GM19467 (cell line): ENCODE results near the gene SLC2A13.
"Not testable (repeated sequence)": the region's sequence is repeated elsewhere in the genome, so short reads cannot be mapped to it uniquely, and the experiment has no call there.

Experiments used
- ATAC-seq: cut with Tn5 transposase; IDR thresholded peaks from one replicate; pipeline ENCODE4 v1.9.1; 2021; ENCODE audit warnings: mild to moderate bottlenecking, moderate library complexity; ENCODE audit not compliant: unreplicated experiment

SLC2A13 gene

GRCh38 chr12:39777465-39777864, 328.4 kb downstream of the SLC2A13 start:
- no peak for ATAC-seq

DNA sequence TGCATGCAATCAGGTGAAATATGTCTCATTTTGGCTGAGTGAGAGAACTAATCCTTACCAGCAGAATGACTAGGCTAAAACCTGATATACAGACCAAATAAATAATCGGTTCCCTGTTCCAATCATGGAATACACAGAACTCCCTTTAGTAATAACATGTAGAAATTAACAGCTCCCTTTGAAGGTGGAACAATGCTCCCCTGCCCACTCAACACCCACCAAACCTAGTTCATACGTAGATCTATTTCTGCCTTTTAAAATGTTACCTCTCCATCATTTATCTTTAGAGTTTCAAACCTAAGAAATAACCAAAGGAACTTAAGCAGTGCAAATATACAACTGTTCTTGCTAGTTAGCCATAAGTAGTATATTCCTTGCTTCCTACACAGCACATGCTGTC, 332.6 kb downstream of the SLC2A13 start:
- ATAC-seq = no peak

DNA sequence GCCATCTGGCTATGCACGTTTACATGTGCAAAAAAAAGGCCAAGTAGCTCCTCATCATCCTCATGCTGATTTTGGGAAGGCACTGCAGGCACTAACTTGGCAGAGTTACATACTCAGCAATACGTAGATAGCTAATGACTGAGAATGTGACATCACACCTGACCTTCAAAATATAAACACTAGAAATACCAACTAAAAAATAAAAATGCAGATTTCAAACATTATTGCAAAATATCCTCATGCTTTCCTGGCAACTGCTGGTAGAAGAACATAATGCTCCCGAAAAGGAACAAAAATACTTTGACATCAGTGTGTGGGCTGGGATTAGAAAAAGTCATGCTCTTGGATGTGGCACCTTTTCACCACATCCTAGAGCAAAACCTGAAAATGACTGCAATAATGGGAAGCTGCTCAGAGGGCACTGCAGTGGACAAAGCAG, 333.0 kb downstream of the SLC2A13 start:
- no peak for ATAC-seq

DNA sequence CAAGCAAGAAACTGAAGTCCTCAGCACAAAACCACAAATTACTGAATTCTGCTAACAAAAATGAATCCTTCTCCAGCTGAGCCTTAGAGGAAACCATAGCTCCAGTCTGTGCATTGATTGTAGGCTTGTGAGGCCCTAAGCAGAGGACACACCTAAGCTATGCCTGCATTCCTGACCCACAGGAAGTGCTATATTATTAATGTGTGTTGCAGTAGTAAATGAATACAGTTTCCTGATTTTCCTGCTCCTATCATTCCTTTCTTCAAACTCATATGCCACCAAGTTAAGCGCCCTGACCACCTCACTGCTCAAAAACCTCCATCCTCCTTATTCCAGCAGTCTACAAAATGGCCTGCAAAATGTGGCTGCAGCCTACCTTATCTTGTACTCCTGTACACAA, 334.4 kb downstream of the SLC2A13 start:
- ATAC-seq = no peak

DNA sequence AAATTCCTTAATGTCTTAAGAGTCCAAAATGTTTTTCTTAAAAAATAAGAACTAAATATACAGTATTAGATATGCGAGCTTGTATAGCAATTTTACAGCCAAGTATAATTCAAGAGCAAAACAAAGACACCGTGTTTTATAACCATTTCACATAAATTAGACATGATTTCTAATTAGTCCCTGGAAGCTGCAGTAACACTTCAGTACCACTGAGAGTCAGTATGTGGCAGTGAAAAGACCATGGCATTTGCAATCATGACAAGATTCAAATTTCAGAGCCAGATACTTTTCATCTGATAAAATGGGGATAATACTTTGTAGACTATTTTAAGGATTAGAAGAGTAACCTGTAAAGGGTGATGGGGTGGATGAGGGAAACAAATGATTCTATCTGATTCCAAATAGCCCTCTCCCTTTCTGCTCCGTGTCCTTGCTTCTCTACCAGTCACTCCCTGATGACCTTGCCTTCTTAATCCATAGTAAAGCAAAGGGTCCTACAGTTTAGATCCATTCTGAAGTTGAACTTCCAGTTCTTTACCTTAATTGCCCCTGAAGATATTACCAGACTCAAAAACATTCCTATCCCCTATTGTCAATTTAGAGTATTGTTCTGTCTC, 340.8 kb downstream of the SLC2A13 start:
- ATAC-seq = peak; percentile 59

DNA sequence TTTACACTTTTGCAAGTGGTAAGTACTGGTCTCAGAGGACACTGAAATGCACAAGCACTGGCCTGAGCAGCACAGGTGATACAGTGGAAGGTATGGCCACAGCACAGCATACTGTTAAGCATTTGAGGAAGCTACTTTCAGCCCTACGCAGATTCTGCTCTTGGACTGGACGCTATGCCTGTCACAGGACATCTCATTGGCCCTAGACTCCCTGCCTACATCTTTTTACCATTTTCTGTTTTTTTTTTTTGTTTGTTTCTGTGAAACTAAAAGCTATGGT, 342.1 kb downstream of the SLC2A13 start:
- ATAC-seq = no peak

DNA sequence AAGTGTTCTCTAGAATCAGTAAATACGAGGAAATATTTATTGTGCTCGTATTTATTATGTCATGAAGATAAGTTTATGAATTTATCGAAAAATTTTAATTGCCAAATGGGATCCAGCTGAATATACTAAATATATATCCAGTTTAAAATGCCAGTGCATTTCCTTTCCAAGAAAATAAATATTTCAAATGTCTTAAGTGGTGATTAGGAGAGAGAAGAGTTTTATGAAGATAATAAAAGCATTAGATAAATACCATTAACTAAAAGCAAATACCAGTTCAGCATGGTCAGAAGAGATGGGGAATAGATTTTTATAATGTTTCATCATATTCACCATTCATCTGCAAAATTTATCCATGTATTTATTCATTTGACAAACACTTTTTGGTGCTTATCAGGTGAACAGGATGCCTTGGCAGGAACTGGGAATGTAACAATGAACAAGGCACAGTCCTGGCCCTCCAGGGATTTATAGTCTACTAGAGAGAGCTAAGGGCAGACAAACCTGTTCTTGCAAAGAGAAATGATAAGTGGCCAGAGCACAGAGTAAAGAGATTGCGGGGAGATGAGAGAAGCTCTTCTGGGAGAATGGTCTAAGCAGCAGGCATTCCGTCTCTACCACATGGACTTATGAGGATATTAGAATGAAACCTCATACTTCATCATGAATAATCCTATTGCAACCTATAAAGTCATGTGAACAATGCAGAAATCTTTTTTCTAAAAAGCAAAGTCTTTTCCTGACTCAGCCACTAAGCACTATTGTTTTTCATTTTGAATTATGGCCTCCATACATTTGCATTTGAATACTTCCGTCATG, 342.6 kb downstream of the SLC2A13 start:
- ATAC-seq = no peak

- no peak for ATAC-seq
These were observed 350.4 kb downstream of the SLC2A13 start for GRCh38 chr12:39755478-39755877.

DNA sequence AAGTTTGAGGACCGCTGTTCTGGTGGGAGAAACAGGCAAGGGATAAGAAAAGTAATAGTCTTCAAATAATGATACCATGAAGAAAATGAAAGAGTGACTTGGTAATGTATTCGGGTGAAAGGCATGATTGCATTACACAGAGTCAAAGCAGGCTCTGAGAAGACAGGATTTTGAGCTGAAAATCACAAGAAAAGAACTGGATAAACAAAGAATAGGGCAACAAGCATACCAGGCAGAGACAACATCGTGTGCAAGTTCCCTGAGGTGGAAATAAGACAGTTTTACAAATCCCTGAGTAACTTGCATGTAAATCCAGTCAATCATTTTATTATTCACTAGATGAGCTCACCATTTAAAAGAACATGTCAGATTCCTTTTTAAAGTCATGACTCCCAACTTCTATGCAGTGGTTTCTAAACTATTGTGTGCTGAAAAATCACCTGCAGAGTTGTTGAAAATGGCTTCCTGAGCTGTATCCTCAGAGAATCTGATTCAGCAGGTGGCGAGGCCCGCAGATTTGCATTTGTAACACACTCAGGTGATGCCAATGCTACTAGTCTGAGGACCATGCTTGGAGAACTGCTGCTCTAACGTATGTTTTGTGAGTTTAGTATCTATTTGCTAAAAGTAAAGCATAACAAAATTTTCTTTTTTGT, 353.3 kb downstream of the SLC2A13 start:
- no peak for ATAC-seq

DNA sequence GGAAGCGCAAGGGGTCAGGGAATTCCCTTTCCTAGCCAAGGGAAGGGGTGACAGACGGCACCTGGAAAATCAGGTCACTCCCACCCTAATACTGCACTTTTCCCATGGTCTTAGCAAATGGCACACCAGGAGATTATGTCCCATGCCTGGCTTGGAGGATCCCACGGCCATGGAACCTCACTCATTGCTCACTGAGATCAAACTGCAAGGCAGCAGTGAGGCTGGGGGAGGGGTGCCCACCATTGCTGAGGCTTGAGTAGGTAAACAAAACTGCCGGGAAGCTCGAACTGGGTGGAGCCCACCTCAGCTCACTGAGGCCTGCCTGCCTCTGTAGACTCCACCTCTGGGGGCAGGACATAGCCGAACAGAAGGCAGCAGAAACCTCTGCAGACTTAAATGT, 359.7 kb downstream of the SLC2A13 start:
- not testable (repeated sequence) for ATAC-seq

- ATAC-seq = no peak
These were observed 362.2 kb downstream of the SLC2A13 start for GRCh38 chr12:39743655-39744054.

DNA sequence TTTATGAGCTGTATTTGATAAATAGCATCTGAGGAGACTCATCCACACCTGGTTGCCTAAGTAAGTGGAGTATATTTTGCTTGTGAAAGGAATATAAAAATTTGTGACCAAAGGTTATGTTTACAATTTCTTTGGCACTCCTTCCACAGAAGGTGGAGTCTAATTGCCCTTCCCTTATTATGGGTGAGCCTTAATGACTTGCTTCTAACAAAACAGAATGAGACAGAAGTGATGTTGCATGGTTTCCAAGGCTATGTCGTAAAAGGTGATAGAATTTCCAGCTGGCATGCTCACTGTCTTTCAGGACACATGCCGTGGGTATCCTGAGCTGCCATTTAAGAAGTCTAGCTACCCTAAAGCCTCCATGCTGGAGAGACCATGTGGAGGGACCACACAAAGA, 369.5 kb downstream of the SLC2A13 start:
- ATAC-seq = no peak

DNA sequence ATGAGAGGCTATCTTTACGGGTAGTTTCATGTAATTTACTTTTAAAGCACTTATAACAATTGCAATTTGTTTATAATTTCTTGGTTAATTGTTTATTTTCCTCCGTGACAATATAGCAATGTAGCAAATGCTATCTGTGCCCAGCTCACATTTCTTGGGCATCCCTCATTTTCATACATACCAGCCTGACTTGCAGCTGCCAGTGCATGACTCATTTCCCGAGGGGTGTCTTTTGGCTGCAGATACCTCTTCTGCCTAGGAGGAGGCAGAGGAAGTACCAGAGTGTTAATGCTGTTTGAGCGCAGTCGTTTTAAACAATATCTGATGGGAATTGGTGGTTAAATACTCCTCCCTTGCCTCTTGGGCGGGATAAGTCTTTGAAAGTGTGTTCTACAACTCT, 382.1 kb downstream of the SLC2A13 start:
- ATAC-seq = no peak

- no peak for ATAC-seq
These were observed 383.4 kb downstream of the SLC2A13 start for GRCh38 chr12:39722504-39722903.

GRCh38 chr12:39713552-39713951, 392.3 kb downstream of the SLC2A13 start:
- no peak for ATAC-seq

- no peak for ATAC-seq
These were observed 393.5 kb downstream of the SLC2A13 start for GRCh38 chr12:39712334-39712733.
